HEK293T (cell line): Measurements from ENCODE around the gene PIK3R5.

Source experiments
- ARNT ChIP-seq: fragments of 450-650 bp; IDR thresholded peaks from 2 replicates; pipeline ENCODE4 v1.6.1; 2017; ENCODE audit warnings: mild to moderate bottlenecking
- CTBP1 ChIP-seq: fragments of 450-650 bp; IDR thresholded peaks from 2 replicates; pipeline ENCODE4 v1.6.1; 2016; ENCODE audit warnings: borderline replicate concordance
- ELF4 ChIP-seq: fragments of 450-650 bp; IDR thresholded peaks from 2 replicates; pipeline ENCODE4 v1.6.1; 2017; ENCODE audit warnings: antibody characterized with exemption
- FOXA1 ChIP-seq: fragments of 450-650 bp; IDR thresholded peaks from 2 replicates; pipeline ENCODE4 v1.6.1; 2016; ENCODE audit warnings: mild to moderate bottlenecking
- FOXK2 ChIP-seq: fragments of 450-650 bp; IDR thresholded peaks from 2 replicates; pipeline ENCODE4 v1.6.1; 2016; ENCODE audit warnings: mild to moderate bottlenecking
- FOXM1 ChIP-seq: fragments of 450-650 bp; IDR thresholded peaks from 2 replicates; pipeline ENCODE4 v1.6.1; 2017; ENCODE audit warnings: mild to moderate bottlenecking, borderline replicate concordance
- HDGF ChIP-seq: fragments of 450-650 bp; IDR thresholded peaks from 2 replicates; pipeline ENCODE4 v1.6.1; 2017; ENCODE audit warnings: antibody characterized with exemption, borderline replicate concordance
- NFRKB ChIP-seq: fragments of 450-650 bp; IDR thresholded peaks from 2 replicates; pipeline ENCODE4 v1.6.1; 2016; ENCODE audit warnings: mild to moderate bottlenecking, moderate library complexity
- SP1 ChIP-seq: fragments of 450-650 bp; IDR thresholded peaks from 2 replicates; pipeline ENCODE4 v1.6.1; 2017
- TARDBP ChIP-seq: fragments of 450-650 bp; IDR thresholded peaks from 2 replicates; pipeline ENCODE4 v1.6.1; 2016
- ZNF384 ChIP-seq: fragments of 450-650 bp; IDR thresholded peaks from 2 replicates; pipeline ENCODE4 v1.6.1; 2016

- TF ChIP-seq FOXK2 (no peak), ELF4 (no peak), TARDBP (no peak), ARNT (no peak), CTBP1 (no peak), FOXA1 (no peak), HDGF (no peak), NFRKB (no peak), SP1 (no peak), ZNF384 (no peak), FOXM1 (no peak)
Observed at GRCh38 chr17:8909586-8910270, 55.8 kb downstream of the PIK3R5 start.
